Measurements from ENCODE around the gene PDLIM3.
"Not testable (repeated sequence)": the region's sequence is repeated elsewhere in the genome, so short reads cannot be mapped to it uniquely, and the experiment has no call there.

DNA sequence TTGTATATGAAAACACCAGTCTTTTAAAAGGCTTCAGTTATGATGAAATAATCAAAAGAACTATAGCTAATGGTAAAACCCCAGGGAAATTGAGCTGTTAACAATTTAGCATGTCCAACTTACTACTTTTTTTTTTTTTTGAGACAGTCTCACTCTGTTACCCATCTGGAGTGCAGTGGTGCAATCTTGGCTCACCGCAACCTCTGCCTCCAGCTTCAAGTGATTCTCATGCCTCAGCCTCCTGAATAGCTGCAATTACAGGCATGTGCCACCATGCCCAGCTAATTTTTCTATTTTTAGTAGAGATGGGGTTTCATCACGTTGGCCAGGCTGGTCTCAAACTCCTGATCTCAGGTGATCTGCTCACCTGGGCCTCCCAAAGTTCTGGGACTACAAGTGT, 24.1 kb downstream of the PDLIM3 start:
- TF ChIP-seq, protein P1, sequence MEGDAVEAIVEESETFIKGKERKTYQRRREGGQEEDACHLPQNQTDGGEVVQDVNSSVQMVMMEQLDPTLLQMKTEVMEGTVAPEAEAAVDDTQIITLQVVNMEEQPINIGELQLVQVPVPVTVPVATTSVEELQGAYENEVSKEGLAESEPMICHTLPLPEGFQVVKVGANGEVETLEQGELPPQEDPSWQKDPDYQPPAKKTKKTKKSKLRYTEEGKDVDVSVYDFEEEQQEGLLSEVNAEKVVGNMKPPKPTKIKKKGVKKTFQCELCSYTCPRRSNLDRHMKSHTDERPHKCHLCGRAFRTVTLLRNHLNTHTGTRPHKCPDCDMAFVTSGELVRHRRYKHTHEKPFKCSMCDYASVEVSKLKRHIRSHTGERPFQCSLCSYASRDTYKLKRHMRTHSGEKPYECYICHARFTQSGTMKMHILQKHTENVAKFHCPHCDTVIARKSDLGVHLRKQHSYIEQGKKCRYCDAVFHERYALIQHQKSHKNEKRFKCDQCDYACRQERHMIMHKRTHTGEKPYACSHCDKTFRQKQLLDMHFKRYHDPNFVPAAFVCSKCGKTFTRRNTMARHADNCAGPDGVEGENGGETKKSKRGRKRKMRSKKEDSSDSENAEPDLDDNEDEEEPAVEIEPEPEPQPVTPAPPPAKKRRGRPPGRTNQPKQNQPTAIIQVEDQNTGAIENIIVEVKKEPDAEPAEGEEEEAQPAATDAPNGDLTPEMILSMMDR (IDR thresholded peaks at IDR 0.05; ENCODE audit: low read depth, low read length, poor library complexity, severe bottlenecking) = not testable (repeated sequence)
- TF ChIP-seq EZH2phosphoT487 (IDR thresholded peaks at IDR 0.05; ENCODE audit: borderline replicate concordance, low read length) = not testable (repeated sequence)

All from DOHH2 (cell line).